ENCODE results near the gene ATP11A. TPM values are rescaled to one million over a fixed set of nuclear protein-coding genes. Genes with fewer than 3 reads are reported as not detected.

Gene ATP11A
- total RNA-seq, 1 experiment from 2014 or later = 80.4 TPM

- no peak for TF ChIP-seq ZNF274 (IDR thresholded peaks at IDR 0.05; ENCODE audit: low read depth, low read length)
- TF ChIP-seq ZFX (IDR thresholded peaks at IDR 0.05) = no peak
- TF ChIP-seq RAD21 (IDR thresholded peaks at IDR 0.05; ENCODE audit: low read depth) = no peak
- TF ChIP-seq POLR2A (IDR thresholded peaks at IDR 0.05; ENCODE audit: borderline replicate concordance, extremely low read depth, insufficient read depth, insufficient read length) = no peak
Measured at GRCh38 chr13:112692104-112692503, 2.3 kb downstream of the ATP11A start (continued).

GRCh38 chr13:112692586-112692985 is 2.7 kb downstream of the ATP11A start:
- CTCF ChIA-PET = no interaction called here
- no peak overlapping the region for H3K27ac ChIP-seq (ENCODE audit: low read depth, low read length)
- H3K9me3 ChIP-seq (ENCODE audit: control insufficient read depth in 1 of 2, insufficient read depth in 1 of 2, low read depth in 1 of 2, low read length in 2 of 2) = no peaks in the 10 kb centered on the region
- intact Hi-C loops (cut with micrococcal nuclease) = no loop called here
- H3K9me2 ChIP-seq (ENCODE audit: insufficient read depth) = no peaks in the 10 kb centered on the region
- DNase-seq (ENCODE audit: low read depth, low spot score) (no peak), ATAC-seq (no peak)
- no peak overlapping the region for H3K4me3 ChIP-seq (replicated peaks in 1 of 2; ENCODE audit: low read depth in 1 of 2, low read length in 2 of 2)
- peaks cover 10 to 26% of the 10 kb centered on the region in 2 experiments for H3K4me1 ChIP-seq (ENCODE audit: control insufficient read depth in 1 of 2, insufficient read depth in 2 of 2, low read length in 2 of 2)
- RAD21 ChIA-PET (ENCODE audit: low non-redundant PET in 1 of 2, low total read pairs in 2 of 2, uncharacterized antibody in 2 of 2, unreplicated experiment in 2 of 2) = no interaction called here
- TF ChIP-seq SRF (IDR thresholded peaks at IDR 0.05; ENCODE audit: low read depth) (no peak), ZNF274 (IDR thresholded peaks at IDR 0.05; ENCODE audit: low read depth, low read length) (no peak), MAX (IDR thresholded peaks at IDR 0.05) (no peak), SIN3A (IDR thresholded peaks at IDR 0.05; ENCODE audit: low read depth) (no peak), EZH2phosphoT487 (IDR thresholded peaks at IDR 0.05; ENCODE audit: borderline replicate concordance) (no peak), FOSL1 (IDR thresholded peaks at IDR 0.05; ENCODE audit: low read depth) (no peak), YY1 (IDR thresholded peaks at IDR 0.05; ENCODE audit: extremely low read depth, insufficient replicate concordance, low read depth, low read length) (no peak)
- H3K36me3 ChIP-seq (ENCODE audit: control insufficient read depth in 1 of 2, insufficient read depth in 2 of 2, low read length in 2 of 2) = 0 out of 4 replicates have a peak, but pooled peaks cover 0 to 2% of the 10 kb centered on the region in 2 experiments
- H3K27me3 ChIP-seq (ENCODE audit: insufficient read depth, low read length) = no peaks in the 10 kb centered on the region
- H4K20me1 ChIP-seq (ENCODE audit: insufficient read depth) = no peaks in the 10 kb centered on the region; the same call in 1 of the 2 replicates
- no peak overlapping the region for H2AFZ ChIP-seq (ENCODE audit: low read depth, low read length, poor library complexity, severe bottlenecking)
- no peak overlapping the region for H3K9ac ChIP-seq (ENCODE audit: low read length)
- no TSS peak for BruUV-seq (replicated peaks)
- no peak overlapping the region for H3K4me2 ChIP-seq (ENCODE audit: low read length)
- POLR2A ChIA-PET = no interaction called here
- H3K79me2 ChIP-seq (ENCODE audit: insufficient read depth, low read length) = peaks cover 67% of the 10 kb centered on the region

All from HCT116 (cell line).